GM18520 (cell line): ENCODE measurements around the gene FREM1.

Experiments used
- ATAC-seq: cut with Tn5 transposase; IDR thresholded peaks from one replicate; pipeline ENCODE4 v1.9.1; 2021; ENCODE audit not compliant: unreplicated experiment

Gene FREM1

GRCh38 chr9:14766299-14766698 lies 143.9 kb downstream of the FREM1 start:
- no peak for ATAC-seq

DNA sequence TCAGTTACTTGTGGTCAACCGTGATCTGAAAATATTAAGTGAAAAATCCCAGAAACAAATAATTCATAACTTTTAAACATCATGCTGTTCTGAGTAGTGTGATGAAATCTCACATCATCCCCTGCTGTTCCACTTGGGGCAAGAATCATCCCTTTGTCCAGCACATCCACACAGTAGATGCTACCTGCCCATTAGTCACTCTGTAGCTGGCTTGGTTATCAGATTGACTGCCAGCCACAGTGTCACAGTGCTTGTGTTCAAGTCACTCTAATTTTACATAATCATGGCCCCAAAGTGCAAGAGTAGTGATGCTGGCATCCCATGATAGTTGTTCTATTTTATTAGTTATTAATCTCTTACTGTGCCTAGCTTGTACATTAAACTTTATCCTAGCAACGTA lies 148.6 kb downstream of the FREM1 start:
- no peak for ATAC-seq

DNA sequence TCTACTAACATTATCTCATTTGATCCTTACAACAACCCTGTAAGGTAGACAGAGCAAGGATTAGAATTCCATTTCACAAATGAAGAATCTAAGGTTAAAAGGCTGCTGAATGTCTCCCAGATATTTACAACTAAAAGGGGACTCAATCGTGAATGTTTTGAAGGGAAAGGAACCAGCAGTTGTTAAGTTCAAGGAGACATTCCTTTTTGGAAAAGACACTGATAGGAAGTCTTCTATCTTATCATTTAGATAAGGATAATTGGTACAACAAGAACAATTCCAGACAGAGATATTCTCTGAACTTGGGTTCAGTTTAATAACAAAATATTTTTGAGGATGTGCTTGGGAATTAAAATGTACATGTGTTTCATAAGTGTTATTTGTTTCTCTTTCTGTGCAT lies 150.2 kb downstream of the FREM1 start:
- ATAC-seq = no peak

GRCh38 chr9:14756291-14756690 lies 153.9 kb downstream of the FREM1 start:
- no peak for ATAC-seq

GRCh38 chr9:14752871-14753270 lies 157.4 kb downstream of the FREM1 start:
- ATAC-seq = no peak

DNA sequence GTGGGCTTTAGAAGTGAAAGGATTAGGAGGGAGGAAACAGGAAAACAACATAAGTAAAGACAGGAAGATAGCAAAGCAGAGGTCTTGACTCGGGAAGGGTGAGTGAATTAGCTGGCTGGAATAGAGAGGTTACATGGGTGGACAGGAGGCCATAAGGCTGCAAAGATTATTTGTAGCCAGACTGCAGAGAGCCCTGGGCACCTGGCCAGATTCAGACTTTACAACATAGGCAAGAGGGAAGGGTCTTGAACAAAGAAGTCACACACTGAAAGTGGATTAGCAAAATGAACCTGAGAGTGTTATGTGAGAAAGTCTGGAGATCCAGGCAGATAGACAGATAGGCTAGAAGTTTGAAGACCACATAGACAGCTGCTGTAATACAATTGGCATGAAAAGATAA lies 158.0 kb downstream of the FREM1 start:
- ATAC-seq = no peak

DNA sequence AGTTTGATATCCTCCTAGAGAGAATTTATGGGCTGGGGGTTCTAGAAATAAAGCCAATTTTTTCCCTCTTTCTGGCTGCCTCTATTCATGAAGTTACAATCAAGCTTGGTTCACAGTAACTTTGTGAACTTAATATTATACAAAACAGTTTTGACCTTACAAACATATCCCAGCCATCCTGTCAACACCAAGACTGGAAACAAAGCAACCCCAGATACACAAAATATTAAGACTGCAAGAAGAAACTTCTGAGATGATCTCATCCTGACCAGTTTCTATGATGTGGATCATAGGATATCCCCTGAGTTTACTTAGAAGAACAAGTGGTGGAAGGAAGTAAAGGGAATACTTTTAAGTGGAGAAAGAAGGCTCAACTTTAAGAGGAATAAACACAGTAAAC lies 159.4 kb downstream of the FREM1 start:
- ATAC-seq = no peak

DNA sequence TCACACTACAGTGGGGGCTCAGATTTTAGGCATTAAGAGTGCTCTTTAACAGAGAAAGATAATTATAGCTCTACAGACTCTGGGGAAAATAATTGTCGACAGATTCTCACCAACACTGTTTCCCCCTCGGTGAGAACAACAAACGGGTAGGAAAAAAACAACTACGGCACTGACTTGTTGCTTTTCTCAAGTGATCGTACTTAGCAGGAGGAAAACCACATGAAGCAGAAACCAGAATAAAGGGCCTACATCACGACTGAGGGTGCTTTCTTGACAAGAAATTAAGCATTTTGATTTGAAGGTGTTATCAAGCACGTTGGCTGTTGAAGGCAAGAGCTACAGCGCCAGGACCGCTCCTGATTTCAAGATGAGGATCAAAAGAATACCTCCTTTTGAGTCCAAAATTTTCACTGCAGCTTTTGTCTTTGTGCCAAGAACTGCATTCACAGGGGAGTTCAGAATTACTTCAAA lies 160.5 kb downstream of the FREM1 start:
- ATAC-seq = no peak

- no peak for ATAC-seq
Measured at GRCh38 chr9:14748373-14748772, 161.9 kb downstream of the FREM1 start.

DNA sequence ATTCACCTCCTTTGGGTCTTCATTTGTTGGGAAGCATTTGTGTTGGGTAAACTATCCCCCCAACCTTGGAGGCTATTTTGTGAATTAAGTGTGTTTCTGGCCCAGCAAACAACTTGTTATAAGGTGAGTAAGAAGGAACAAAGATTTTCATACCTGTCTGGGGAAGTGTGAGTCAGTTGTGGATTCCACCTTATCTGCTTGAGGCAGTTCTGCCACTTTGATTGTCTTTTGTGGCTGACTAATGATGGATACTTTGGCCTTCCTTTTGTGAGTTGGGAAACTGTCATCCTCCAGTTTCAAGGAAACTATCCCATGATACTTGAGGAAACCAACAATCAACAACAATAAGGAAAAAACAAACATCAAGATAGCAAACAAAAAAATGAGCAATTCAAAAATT lies 163.1 kb downstream of the FREM1 start:
- no peak for ATAC-seq

- no peak for ATAC-seq
Measured at GRCh38 chr9:14746626-14747025, 163.6 kb downstream of the FREM1 start.

DNA sequence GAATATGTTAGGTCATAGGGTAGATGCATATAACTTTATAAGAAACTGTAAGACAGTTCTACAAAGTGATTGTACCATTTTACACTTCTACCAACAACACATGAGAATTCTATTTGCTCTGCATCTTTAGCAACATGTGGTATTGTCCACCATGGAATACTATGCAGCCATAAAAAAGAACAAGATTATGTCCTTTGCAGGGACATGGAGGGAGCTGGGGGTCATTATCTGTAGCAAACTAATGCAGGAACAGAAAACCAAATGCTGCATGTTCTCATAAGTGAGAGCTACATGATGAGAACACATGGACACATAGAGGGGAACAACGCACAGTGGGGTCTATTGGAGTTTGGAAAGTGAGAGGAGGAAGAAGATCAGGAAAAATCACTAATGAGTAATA lies 165.5 kb downstream of the FREM1 start:
- no peak for ATAC-seq

GRCh38 chr9:14741369-14741768 lies 168.9 kb downstream of the FREM1 start:
- ATAC-seq = no peak

- ATAC-seq = no peak
Measured at GRCh38 chr9:14733133-14733532, 177.1 kb downstream of the FREM1 start.

DNA sequence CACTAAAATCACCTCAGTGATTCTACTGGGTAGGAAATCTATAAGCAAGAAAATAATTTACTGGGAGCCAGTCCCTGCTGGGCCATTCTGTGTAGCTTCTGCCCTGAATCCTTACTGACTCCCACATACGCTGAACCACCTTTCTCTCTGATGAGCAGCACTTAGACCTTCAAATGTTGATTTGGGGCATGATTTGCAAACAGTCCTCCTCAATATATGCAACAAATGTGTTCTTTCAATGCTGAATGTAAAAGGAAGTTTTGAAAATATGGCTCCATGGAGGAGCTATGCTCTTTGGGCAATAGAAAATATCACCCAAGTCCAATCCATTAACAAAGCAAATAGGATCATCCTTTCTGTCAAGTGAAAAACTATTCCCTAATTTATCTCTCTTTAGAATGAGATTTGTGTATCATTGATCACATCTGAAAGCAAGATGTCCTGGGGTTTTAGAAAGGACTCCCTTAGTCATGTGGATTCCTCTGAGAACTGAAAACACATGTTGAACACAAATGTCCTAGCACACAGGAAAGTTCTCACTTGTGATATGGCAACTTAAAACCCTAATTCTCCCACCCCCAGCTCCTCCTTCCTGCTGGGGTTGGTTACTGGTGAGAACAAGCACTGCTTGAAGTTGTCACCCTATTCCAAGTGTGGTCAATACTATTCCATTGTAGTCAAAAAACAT lies 178.8 kb downstream of the FREM1 start:
- no peak for ATAC-seq

DNA sequence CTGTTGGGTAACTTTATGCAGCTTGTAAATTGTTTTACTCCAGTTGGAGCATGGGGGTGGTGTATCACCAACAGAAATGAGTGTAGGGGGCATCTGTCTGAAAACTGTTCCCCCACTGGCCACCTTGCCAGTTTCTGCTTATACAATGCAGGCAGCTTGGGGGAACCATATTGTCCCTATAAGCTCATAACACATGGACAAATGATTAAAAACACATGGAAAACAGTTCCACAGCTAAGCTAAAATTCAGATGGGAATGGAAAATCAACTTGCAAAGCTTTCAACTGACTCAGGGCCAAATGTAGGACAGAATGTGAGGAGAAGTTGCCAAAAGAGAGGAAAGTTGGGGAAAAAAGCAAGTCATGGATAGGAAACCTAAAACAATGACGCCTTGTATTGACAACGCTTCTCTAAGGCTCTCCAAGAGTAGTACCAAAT lies 179.7 kb downstream of the FREM1 start:
- no peak for ATAC-seq

- ATAC-seq = no peak
Measured at GRCh38 chr9:14723301-14723700, 186.9 kb downstream of the FREM1 start.

- no peak for ATAC-seq
Measured at GRCh38 chr9:14722391-14723035, 187.7 kb downstream of the FREM1 start, which contains the start of gene CER1. Gene CER1, minus strand, starts transcription at chr9:14722733. Its CDS starts 61 bp downstream, at chr9:14722672.

DNA sequence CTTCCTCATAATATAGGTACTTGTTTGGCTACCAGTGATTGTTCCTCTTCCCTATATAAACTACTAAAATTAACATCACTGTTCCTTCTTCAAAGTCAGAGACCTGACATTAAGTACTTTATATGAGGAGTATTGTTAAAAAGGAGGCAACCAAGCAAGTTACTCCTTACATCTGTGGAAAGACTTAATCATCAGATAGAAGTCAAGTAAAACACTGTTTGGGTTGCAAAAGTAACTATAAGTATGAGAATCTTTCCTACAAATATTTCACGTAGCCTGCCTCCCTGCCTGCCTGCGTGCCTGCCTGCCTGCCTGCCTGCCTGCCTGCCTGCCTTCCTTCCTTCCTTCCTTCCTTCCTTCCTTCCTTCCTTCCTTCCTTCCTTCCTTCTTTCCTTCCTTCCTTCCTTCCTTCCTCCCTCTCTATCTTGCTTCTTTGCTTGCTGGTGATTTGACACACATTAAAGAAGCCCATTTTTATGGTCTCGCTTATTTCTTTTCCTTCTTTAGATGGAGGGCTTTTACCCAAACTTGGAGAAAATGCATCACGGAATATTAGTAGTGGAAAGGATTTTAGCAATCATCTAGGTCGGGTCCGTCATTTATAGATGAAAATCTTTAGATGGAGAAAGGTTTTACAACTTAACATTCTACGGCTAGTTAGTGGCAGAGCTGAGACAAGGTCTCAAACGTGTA lies 190.9 kb downstream of the FREM1 start:
- ATAC-seq = no peak

- ATAC-seq = no peak
Measured at GRCh38 chr9:14715102-14715501, 195.1 kb downstream of the FREM1 start.

- ATAC-seq = no peak
Measured at GRCh38 chr9:14713187-14713767, 197.0 kb downstream of the FREM1 start.

- ATAC-seq = no peak
Measured at GRCh38 chr9:14710804-14711203, 199.4 kb downstream of the FREM1 start.
